BE2C (cell line): ENCODE results near the gene GTF3C6.
A peak's percentile ranks its signal among the peaks of the same experiment; 100 is the strongest.

Source experiments
- DNase-seq: peaks from one replicate; pipeline ENCODE4 v3.0.0-alpha.2; 2020
- H3K27me3 ChIP-seq: fragments of 250-450 bp; sonication (Bioruptor Pico); 2 replicates; pipeline ENCODE4 v1.5.1; 2020; ENCODE audit warnings: mild to moderate bottlenecking
- H3K36me3 ChIP-seq: fragments of 250-450 bp; sonication (Bioruptor Pico); 2 replicates; pipeline ENCODE4 v1.5.1; 2020; ENCODE audit warnings: mild to moderate bottlenecking
- H3K4me1 ChIP-seq: fragments of 250-450 bp; sonication (Bioruptor Pico); 2 replicates; pipeline ENCODE4 v1.5.1; 2020
- H3K4me3 ChIP-seq: 2 replicates; pipeline ENCODE4 v1.5.1; 2011; ENCODE audit warnings: low read depth, low read length
- H3K9me3 ChIP-seq: fragments of 250-450 bp; sonication (Bioruptor Pico); 2 replicates; pipeline ENCODE4 v1.5.1; 2020
- CTCF ChIP-seq: IDR thresholded peaks from 2 replicates; pipeline ENCODE4 v1.5.1; 2012; ENCODE audit warnings: mild to moderate bottlenecking, low read depth, low read length

GTF3C6 gene

GRCh38 chr6:110976575-110976974, 18.1 kb downstream of the GTF3C6 start:
- Histone ChIP-seq H3K4me1 (no peaks in the 10 kb centered on the region), H3K4me3 (no peak overlapping the region), H3K27me3 (no peaks in the 10 kb centered on the region), H3K9me3 (no peaks in the 10 kb centered on the region; the same call in 1 of the 2 replicates), H3K36me3 (no peaks in the 10 kb centered on the region; the same call in 1 of the 2 replicates)
- TF ChIP-seq CTCF = no peak
- no peak for DNase-seq

DNA sequence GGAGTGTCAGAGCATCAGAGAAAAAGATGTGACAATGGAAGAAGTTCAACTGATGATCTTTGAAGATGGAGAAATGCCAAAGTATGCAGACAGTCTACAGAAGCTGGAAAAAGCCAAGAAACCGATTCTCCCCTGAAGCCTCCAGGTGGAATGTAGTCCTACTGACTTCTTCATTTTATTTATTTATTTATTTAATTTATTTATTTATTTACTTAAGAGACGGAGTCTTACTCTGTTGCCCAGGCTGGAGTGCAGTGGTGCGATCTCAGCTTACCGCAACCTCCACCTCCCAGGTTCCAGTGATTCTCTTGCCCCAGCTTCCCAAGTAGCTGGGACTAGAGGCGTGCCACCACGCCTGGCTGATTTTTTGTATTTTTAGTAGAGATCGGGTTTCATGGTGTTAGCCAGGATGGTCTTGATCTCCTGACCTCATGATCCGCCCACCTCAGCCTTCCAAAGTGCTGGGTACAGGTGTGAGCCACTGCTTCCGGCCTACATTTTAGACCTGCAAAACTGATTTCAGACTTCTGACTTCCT, 21.1 kb downstream of the GTF3C6 start:
- H3K36me3 ChIP-seq = no peaks in the 10 kb centered on the region; the same call in none of the 2 replicates
- 0 out of 2 replicates have a peak, but pooled peaks cover 2% of the 10 kb centered on the region for H3K4me1 ChIP-seq
- TF ChIP-seq CTCF = no peak
- DNase-seq = no peak
- no peak overlapping the region for H3K4me3 ChIP-seq
- H3K9me3 ChIP-seq = no peaks in the 10 kb centered on the region; the same call in 1 of the 2 replicates
- no peaks in the 10 kb centered on the region for H3K27me3 ChIP-seq

DNA sequence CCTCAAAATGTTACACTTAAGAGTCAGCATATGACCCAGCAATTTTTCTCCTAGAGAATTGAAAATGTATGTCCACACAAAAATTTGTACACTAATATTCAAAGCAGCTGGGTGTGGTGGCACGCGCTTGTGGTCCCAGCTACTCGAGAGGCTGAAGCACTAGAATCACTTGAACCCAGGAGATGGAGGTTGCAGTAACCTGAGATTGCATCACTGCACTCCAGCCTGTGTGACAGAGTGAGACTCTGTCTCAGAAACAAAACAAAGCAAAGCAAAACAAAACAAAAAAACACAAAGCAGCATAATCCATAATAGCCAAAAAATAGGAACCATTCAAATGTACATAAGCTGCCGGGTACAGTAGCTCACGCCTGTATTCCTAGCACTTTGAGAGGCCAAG, 21.7 kb downstream of the GTF3C6 start:
- Histone ChIP-seq H3K9me3 (no peaks in the 10 kb centered on the region; the same call in 1 of the 2 replicates), H3K4me3 (no peak overlapping the region), H3K4me1 (0 out of 2 replicates have a peak, but pooled peaks cover 2% of the 10 kb centered on the region), H3K36me3 (peaks cover 4% of the 10 kb centered on the region), H3K27me3 (no peaks in the 10 kb centered on the region)
- no peak for DNase-seq
- no peak for TF ChIP-seq CTCF

DNA sequence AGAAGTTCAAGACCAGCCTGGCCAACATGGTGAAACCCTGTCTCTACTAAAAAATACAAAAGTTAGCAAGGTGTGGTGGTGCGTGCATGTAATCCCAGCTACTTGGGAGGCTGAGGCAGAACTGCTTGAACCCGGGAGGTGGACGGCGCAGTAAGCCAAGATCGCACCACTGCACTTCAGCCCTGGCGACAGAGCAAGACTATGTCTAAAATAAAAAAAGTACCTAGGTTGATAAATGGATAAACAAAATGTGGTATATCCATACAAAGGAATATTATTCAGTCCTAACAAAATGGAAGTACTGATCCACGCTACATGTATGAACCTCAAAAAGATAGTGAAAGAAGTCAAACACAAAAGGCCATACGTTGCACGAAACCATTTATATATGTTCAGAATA, 22.1 kb downstream of the GTF3C6 start:
- no peak for TF ChIP-seq CTCF
- DNase-seq = no peak
- H3K27me3 ChIP-seq = no peaks in the 10 kb centered on the region
- H3K9me3 ChIP-seq = no peaks in the 10 kb centered on the region; the same call in 1 of the 2 replicates
- 0 out of 2 replicates have a peak, but pooled peaks cover 2% of the 10 kb centered on the region for H3K4me1 ChIP-seq
- peaks cover 8% of the 10 kb centered on the region for H3K36me3 ChIP-seq
- peak overlapping the region; percentile 100 for H3K4me3 ChIP-seq

DNA sequence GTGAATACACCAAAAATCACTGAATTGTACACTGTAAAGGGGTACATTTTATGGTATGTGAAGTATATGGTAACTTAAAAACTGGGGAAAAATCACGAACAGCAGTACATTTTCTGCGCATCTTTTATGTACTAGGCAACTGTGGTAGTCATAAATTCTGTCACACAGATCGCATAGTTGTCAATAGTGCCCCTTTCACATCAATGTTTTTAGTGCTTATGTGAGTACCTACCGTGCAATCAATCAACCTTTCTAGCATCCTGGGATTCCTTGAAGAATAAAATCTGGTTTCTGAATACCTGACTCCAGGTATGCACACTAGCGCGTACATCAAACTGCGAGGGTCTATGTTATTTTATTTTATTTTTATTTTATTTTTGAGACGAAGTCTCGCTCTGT, 22.7 kb downstream of the GTF3C6 start:
- H3K9me3 ChIP-seq = no peaks in the 10 kb centered on the region; the same call in 1 of the 2 replicates
- no peak for DNase-seq
- peak overlapping the region; percentile 100 for H3K4me3 ChIP-seq
- H3K27me3 ChIP-seq = no peaks in the 10 kb centered on the region
- TF ChIP-seq CTCF = no peak
- H3K36me3 ChIP-seq = peaks cover 14% of the 10 kb centered on the region
- 0 out of 2 replicates have a peak, but pooled peaks cover 2% of the 10 kb centered on the region for H3K4me1 ChIP-seq

DNA sequence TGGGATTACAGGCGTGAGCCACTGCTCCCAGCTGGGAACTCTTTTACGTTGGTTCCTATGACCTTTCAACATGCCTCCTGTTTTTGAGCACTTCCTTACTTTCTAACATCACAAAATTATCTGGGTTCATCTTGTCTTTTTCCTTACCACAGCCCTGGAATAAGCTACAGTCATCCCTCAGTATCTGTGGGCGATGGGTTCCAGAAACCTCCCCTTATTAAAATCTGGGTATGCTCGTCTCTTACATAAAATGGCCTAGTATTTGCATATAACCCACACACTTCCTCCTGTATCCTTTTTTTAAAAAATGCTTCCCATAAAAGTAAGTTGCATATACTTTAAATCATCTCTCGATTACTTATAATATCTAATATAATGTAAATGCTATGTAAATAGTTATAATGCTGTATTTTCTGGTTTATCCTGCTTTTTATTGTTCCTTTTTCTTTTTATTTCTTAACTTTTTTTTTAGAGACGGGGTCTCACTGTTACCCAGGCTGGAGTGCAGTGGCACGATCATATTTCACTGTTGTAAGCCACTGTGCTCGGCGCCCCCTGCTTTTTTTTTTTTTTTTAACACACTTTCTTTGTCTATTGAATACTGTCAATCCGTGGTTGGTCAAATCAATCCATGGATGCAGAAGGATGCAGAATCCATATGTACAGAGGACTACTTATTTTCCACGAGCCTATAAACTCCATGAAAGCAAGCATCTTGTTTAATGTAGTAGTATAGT, 32.5 kb downstream of the GTF3C6 start:
- peaks cover 69% of the 10 kb centered on the region for H3K36me3 ChIP-seq
- TF ChIP-seq CTCF = peak; percentile 27
- H3K9me3 ChIP-seq = no peaks in the 10 kb centered on the region
- H3K4me1 ChIP-seq = no peaks in the 10 kb centered on the region
- H3K27me3 ChIP-seq = no peaks in the 10 kb centered on the region
- no peak for DNase-seq
- no peak overlapping the region for H3K4me3 ChIP-seq
